Measurements from ENCODE around the gene COL8A1.

GRCh38 chr3:99825004-99825640 lies 186.7 kb downstream of the COL8A1 start:
- no peak for TF ChIP-seq SP1 (IDR thresholded peaks at IDR 0.05)
- TF ChIP-seq HDGF (IDR thresholded peaks at IDR 0.05; ENCODE audit: borderline replicate concordance), result no peak
- no peak for TF ChIP-seq TARDBP (IDR thresholded peaks at IDR 0.05)
- TF ChIP-seq BHLHE40 (IDR thresholded peaks at IDR 0.05; ENCODE audit: borderline replicate concordance), result no peak
